GM23248 (cell line): ENCODE results near the gene ABCE1.

ENCODE experiments used
- EZH2 ChIP-seq: fragments of 200-600 bp; sonication (generic); IDR thresholded peaks from 2 replicates; pipeline ENCODE4 v1.6.1; 2018; ENCODE audit warnings: antibody characterized with exemption, mild to moderate bottlenecking; ENCODE audit not compliant: insufficient read depth, poor library complexity, severe bottlenecking
- EZH2phosphoT487 ChIP-seq: fragments of 200-600 bp; sonication (generic); IDR thresholded peaks from 2 replicates; pipeline ENCODE4 v1.6.1; 2018; ENCODE audit warnings: antibody characterized with exemption, moderate library complexity, mild to moderate bottlenecking, low read depth; ENCODE audit not compliant: insufficient read depth

DNA sequence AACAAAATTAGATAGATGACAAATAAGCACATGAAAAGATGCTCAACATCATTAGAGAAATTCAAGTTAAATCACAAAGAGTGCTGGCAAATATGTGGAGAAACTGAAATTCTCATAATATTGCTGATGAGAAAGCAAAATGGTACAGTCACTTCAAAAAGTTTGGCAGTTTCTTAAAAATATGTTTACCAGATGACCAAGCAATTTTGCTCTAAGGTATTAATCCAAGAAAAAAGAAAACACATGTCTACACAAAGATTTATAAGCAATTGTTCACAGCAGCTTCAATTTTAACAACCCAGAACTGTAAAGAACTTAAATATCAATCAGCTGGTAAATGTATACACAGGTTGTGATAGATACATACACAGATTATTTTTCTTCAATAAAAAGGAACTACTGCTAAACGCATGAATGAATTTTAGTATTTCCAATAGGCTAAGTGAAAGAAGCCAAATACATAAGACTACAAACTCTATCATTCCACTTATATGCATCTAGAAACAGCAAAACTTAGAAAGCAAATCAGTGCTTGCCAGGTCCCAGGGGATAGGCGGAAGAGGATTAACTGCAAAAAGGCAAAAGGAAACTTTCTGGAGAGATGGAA lies 70.6 kb downstream of the ABCE1 start:
- TF ChIP-seq EZH2, result no peak
- TF ChIP-seq EZH2phosphoT487, result no peak
